H9 (cell line): Measurements from ENCODE around the gene GDNF. TPM values are rescaled to one million over a fixed set of nuclear protein-coding genes. Genes with fewer than 3 reads are reported as not detected.
A peak's percentile ranks its signal among the peaks of the same experiment; 100 is the strongest.

Source experiments
- DNase-seq: peaks from one replicate; pipeline ENCODE4 v3.0.0-alpha.2; 2017
- H2AFZ ChIP-seq: one replicate; pipeline ENCODE4 v1.6.1; 2013; ENCODE audit warnings: mild to moderate bottlenecking, low read length, control low read depth, moderate library complexity
- H2AK5ac ChIP-seq: 2 replicates; pipeline ENCODE4 v1.6.1; 2013; ENCODE audit warnings: low read length, control low read depth, mixed read lengths; ENCODE audit not compliant: insufficient read length
- H2BK120ac ChIP-seq: one replicate; pipeline ENCODE4 v1.6.1; 2013; ENCODE audit warnings: low read depth, mild to moderate bottlenecking, low read length, control low read depth, inconsistent platforms; ENCODE audit not compliant: poor library complexity, severe bottlenecking
- H2BK12ac ChIP-seq: 2 replicates; pipeline ENCODE4 v1.6.1; 2013; ENCODE audit warnings: low read length, control low read depth, mixed read lengths, low read depth; ENCODE audit not compliant: insufficient read length
- H2BK15ac ChIP-seq: 2 replicates; pipeline ENCODE4 v1.6.1; 2013; ENCODE audit warnings: low read depth, low read length, control low read depth
- H2BK20ac ChIP-seq: one replicate; pipeline ENCODE4 v1.6.1; 2013; ENCODE audit warnings: low read depth, mild to moderate bottlenecking, low read length, control low read depth, inconsistent platforms; ENCODE audit not compliant: poor library complexity, severe bottlenecking
- H2BK5ac ChIP-seq: 2 replicates; pipeline ENCODE4 v1.6.1; 2013; ENCODE audit warnings: low read length, control low read depth, mixed read lengths; ENCODE audit not compliant: insufficient read length
- H3K14ac ChIP-seq: 2 replicates; pipeline ENCODE4 v1.6.1; 2013; ENCODE audit warnings: low read length, control low read depth; ENCODE audit not compliant: insufficient read depth
- H3K18ac ChIP-seq: 2 replicates; pipeline ENCODE4 v1.6.1; 2013; ENCODE audit warnings: low read depth, mild to moderate bottlenecking, mixed read lengths, low read length, control low read depth; ENCODE audit not compliant: insufficient read length
- H3K23ac ChIP-seq: 2 replicates; pipeline ENCODE4 v1.6.1; 2013; ENCODE audit warnings: low read length, control low read depth, mixed read lengths, low read depth; ENCODE audit not compliant: insufficient read length
- H3K23me2 ChIP-seq: 2 replicates; pipeline ENCODE4 v1.6.1; 2013; ENCODE audit warnings: low read depth, mild to moderate bottlenecking, mixed read lengths, low read length, control low read depth; ENCODE audit not compliant: insufficient read length, poor library complexity, severe bottlenecking
- H3K27ac ChIP-seq: 2 replicates; pipeline ENCODE4 v1.5.1; 2013; ENCODE audit warnings: low read length, control low read depth, mixed read lengths, low read depth; ENCODE audit not compliant: insufficient read length
- H3K27me3 ChIP-seq: 2 replicates; pipeline ENCODE4 v1.6.1; 2013; ENCODE audit warnings: low read length, control low read depth, inconsistent platforms; ENCODE audit not compliant: insufficient read depth
- H3K4ac ChIP-seq: 2 replicates; pipeline ENCODE4 v1.6.1; 2013; ENCODE audit warnings: low read depth, mild to moderate bottlenecking, control low read depth, inconsistent platforms, low read length, moderate library complexity
- H3K4me1 ChIP-seq: 2 replicates; pipeline ENCODE4 v1.6.1; 2013; ENCODE audit warnings: low read length, control low read depth, inconsistent platforms; ENCODE audit not compliant: insufficient read depth
- H3K4me2 ChIP-seq: 2 replicates; pipeline ENCODE4 v1.6.1; 2013; ENCODE audit warnings: low read length, control low read depth, mixed read lengths; ENCODE audit not compliant: insufficient read length, insufficient read depth
- H3K56ac ChIP-seq: 2 replicates; pipeline ENCODE4 v1.6.1; 2013; ENCODE audit warnings: low read depth, mild to moderate bottlenecking, mixed read lengths, low read length, control low read depth; ENCODE audit not compliant: insufficient read length
- H3K79me1 ChIP-seq: 2 replicates; pipeline ENCODE4 v1.6.1; 2013; ENCODE audit warnings: low read depth, mild to moderate bottlenecking, moderate library complexity, low read length, control low read depth, inconsistent platforms; ENCODE audit not compliant: insufficient read depth, poor library complexity, severe bottlenecking
- H3K79me2 ChIP-seq: 2 replicates; pipeline ENCODE4 v1.6.1; 2013; ENCODE audit warnings: low read length, control low read depth, inconsistent platforms; ENCODE audit not compliant: insufficient read depth
- H3K9ac ChIP-seq: 2 replicates; pipeline ENCODE4 v1.6.1; 2013; ENCODE audit warnings: low read length, control low read depth, mixed read lengths; ENCODE audit not compliant: insufficient read length; ENCODE audit errors: extremely low read depth
- H3K9me3 ChIP-seq: one replicate; pipeline ENCODE4 v1.6.1; 2013; ENCODE audit warnings: low read depth, low read length, inconsistent platforms; ENCODE audit not compliant: control insufficient read depth
- H3T11ph ChIP-seq: one replicate; pipeline ENCODE4 v1.6.1; 2013; ENCODE audit warnings: mild to moderate bottlenecking, low read length, control low read depth, inconsistent platforms
- H4K20me1 ChIP-seq: one replicate; pipeline ENCODE4 v1.6.1; 2013; ENCODE audit not compliant: control insufficient read depth, insufficient read length, insufficient read depth
- H4K5ac ChIP-seq: 2 replicates; pipeline ENCODE4 v1.6.1; 2013; ENCODE audit warnings: low read depth, mild to moderate bottlenecking, mixed read lengths, low read length, control low read depth; ENCODE audit not compliant: insufficient read length
- H4K8ac ChIP-seq: replicated peaks from 2 replicates; pipeline ENCODE4 v1.6.1; 2013; ENCODE audit warnings: low read length, control low read depth, mixed read lengths, low read depth; ENCODE audit not compliant: insufficient read length
- H4K91ac ChIP-seq: 2 replicates; pipeline ENCODE4 v1.6.1; 2013; ENCODE audit warnings: low read depth, mild to moderate bottlenecking, moderate library complexity, mixed read lengths, low read length, control low read depth; ENCODE audit not compliant: insufficient read length
- H3K27ac Mint-ChIP-seq, 3 experiments: 2 replicates in 2 of 3; 3 replicates in 1 of 3; pipeline ENCODE4 v1.8.0; 2020 to 2021; ENCODE audit warnings: mixed read lengths in 3 of 3, mild to moderate bottlenecking in 1 of 3, moderate library complexity in 1 of 3
- H3K27me3 Mint-ChIP-seq: 2 replicates; pipeline ENCODE4 v1.8.0; 2021; ENCODE audit warnings: low read depth, mild to moderate bottlenecking, moderate library complexity, mixed read lengths
- H3K36me3 Mint-ChIP-seq, 3 experiments: 2 replicates in 2 of 3; 3 replicates in 1 of 3; pipeline ENCODE4 v1.8.0; 2020 to 2021; ENCODE audit warnings: low read depth in 3 of 3, mixed read lengths in 3 of 3; ENCODE audit not compliant: insufficient read depth in 1 of 3
- H3K4me1 Mint-ChIP-seq, 2 experiments: 2 replicates each; pipeline ENCODE4 v1.8.0; 2020; ENCODE audit warnings: mixed read lengths in 2 of 2
- H3K4me3 Mint-ChIP-seq, 2 experiments: 2 replicates in 1 of 2; 3 replicates in 1 of 2; pipeline ENCODE4 v1.8.0; 2020 to 2021; ENCODE audit warnings: mild to moderate bottlenecking in 2 of 2, mixed read lengths in 2 of 2, moderate library complexity in 1 of 2
- H3K9me3 Mint-ChIP-seq, 2 experiments: 2 replicates in 1 of 2; 3 replicates in 1 of 2; pipeline ENCODE4 v1.8.0; 2020; ENCODE audit warnings: mild to moderate bottlenecking in 2 of 2, mixed read lengths in 2 of 2, moderate library complexity in 1 of 2
- CTCF ChIP-seq: fragments of 200-600 bp; sonication (generic); conservative IDR thresholded peaks from 3 replicates; pipeline ENCODE4 v1.8.0; 2021; ENCODE audit warnings: antibody characterized with exemption, mild to moderate bottlenecking
- WGBS: extraction: QIAGEN DNeasy Blood & Tissue Kit; methylation state at CpG from one replicate; pipeline ENCODE4 v1.1.7; 2013; ENCODE audit warnings: missing lambda C conversion rate, low lambda C conversion rate, mixed read lengths; ENCODE audit not compliant: insufficient read length; ENCODE audit errors: extremely low coverage; 5-methylcytosine and 5-hydroxymethylcytosine counted together
- total RNA-seq: library from RNA; stranded (reverse); gene quantifications from 2 replicates; pipeline ENCODE4 v1.2.1, GENCODE V29; 2021

The GDNF gene
- total RNA-seq, 1 experiment from 2014 or later, result not detected

- Histone ChIP-seq H3K18ac (no peak overlapping the region), H2BK12ac (no peak overlapping the region), H3K79me2 (no peaks in the 10 kb centered on the region), H3T11ph (no peak overlapping the region), H3K4ac (no peak overlapping the region), H2BK15ac (no peak overlapping the region), H4K5ac (no peak overlapping the region), H2BK120ac (no peak overlapping the region), H2BK5ac (no peak overlapping the region), H3K23ac (no peak overlapping the region), H3K9me3 (no peaks in the 10 kb centered on the region), H3K27ac (no peak overlapping the region), H2AK5ac (no peak overlapping the region), H3K9ac (no peak overlapping the region), H4K91ac (no peak overlapping the region), H3K14ac (no peak overlapping the region), H3K4me2 (no peak overlapping the region), H4K20me1 (no peaks in the 10 kb centered on the region), H3K56ac (no peak overlapping the region), H3K79me1 (no peaks in the 10 kb centered on the region), H3K4me1 (no peaks in the 10 kb centered on the region), H3K27me3 (no peaks in the 10 kb centered on the region), H3K23me2 (no peaks in the 10 kb centered on the region), H2BK20ac (no peak overlapping the region), H4K8ac (no peak overlapping the region), H2AFZ (no peak overlapping the region)
- no peak for DNase-seq
- Mint-ChIP-seq H3K27ac (no peak overlapping the region), H3K4me1 (peaks cover 0 to 2% of the 10 kb centered on the region in 2 experiments; a peak in 1 of 4 replicates), H3K36me3 (peaks cover 5 to 17% (median 11%) of the 10 kb centered on the region in 3 experiments), H3K9me3 (peaks cover 15 to 16% of the 10 kb centered on the region in 2 experiments), H3K27me3 (no peaks in the 10 kb centered on the region; the same call in 1 of the 2 replicates), H3K4me3 (no peak overlapping the region)
- TF ChIP-seq CTCF, result peak; percentile 86
- WGBS, result no CpG with 5 or more reads among the region's 9 CpGs
Observed at GRCh38 chr5:37774912-37775483, 64.8 kb downstream of the GDNF start.
